Body of pancreas (tissue), 4 donors: ENCODE results near the gene IL17RE. TPM values are rescaled to one million over a fixed set of nuclear protein-coding genes. Genes with fewer than 3 reads are reported as not detected.
"Not testable (repeated sequence)": the region's sequence is repeated elsewhere in the genome, so short reads cannot be mapped to it uniquely, and the experiment has no call there.

Experiments
- ATAC-seq: fragments of 150-250 bp; one replicate; pipeline ENCODE4 v1.9.1; 2016
- DNase-seq, 4 donors: peaks; one replicate each; pipeline ENCODE4 v3.0.0-alpha.2; 2019
- H3K27ac ChIP-seq, 4 donors: fragments of 200-600 bp; sonication (generic); 1 replicate in 3 of 4; 2 replicates in 1 of 4; pipeline versions ENCODE4 v1.5.1 to v1.6.1; 2016 to 2019; ENCODE audit warnings: mild to moderate bottlenecking in 1 of 4, mixed read lengths in 1 of 4, moderate library complexity in 1 of 4
- H3K27me3 ChIP-seq, 2 donors: fragments of 200-600 bp; sonication (generic); one replicate each; pipeline ENCODE4 v1.6.0; 2016; ENCODE audit warnings: mild to moderate bottlenecking in 1 of 2
- H3K36me3 ChIP-seq, 2 donors: fragments of 200-600 bp; sonication (generic); replicated peaks in 1 of 2; 2 replicates each; pipeline ENCODE4 v1.5.1; 2016; ENCODE audit warnings: low read depth in 2 of 2; ENCODE audit not compliant: insufficient read depth in 1 of 2
- H3K4me1 ChIP-seq: fragments of 200-600 bp; sonication (generic); one replicate; pipeline ENCODE4 v1.6.0; 2016
- H3K4me3 ChIP-seq, 2 donors: fragments of 200-600 bp; sonication (generic); 1 replicate in 1 of 2; 2 replicates in 1 of 2; pipeline ENCODE4 v1.5.1; 2016 to 2019
- H3K9me3 ChIP-seq, 3 donors: fragments of 200-600 bp; sonication (generic); 1 replicate in 2 of 3; 2 replicates in 1 of 3; pipeline ENCODE4 v1.5.1; 2016
- POLR2A ChIP-seq, 3 donors: fragments of 450-650 bp; IDR thresholded peaks; one replicate each; pipeline ENCODE4 v1.6.1; 2016; ENCODE audit warnings: antibody characterized with exemption in 3 of 3, mild to moderate bottlenecking in 2 of 3
- WGBS, 2 donors: methylation state at CpG; one replicate each; pipeline ENCODE4 v1.1.5; 2017; 5-methylcytosine and 5-hydroxymethylcytosine counted together
- intact Hi-C: fragments of 100-400 bp; cut with DNase I; formaldehyde crosslinking; loops from one replicate; pipeline ENCODE4 v1.15.1; 2023
- total RNA-seq, 2 donors: library from RNA; depleted of rRNA; stranded (reverse); fragments of >200 nt; gene quantifications; one replicate each; pipeline ENCODE4 v1.1.0, GENCODE V29; 2016
- TF ChIP-seq, protein P1 (sequence below), 7 experiments: fragments of 450-650 bp in 4 of 7; fragments of 200-600 bp in 3 of 7; sonication (generic) in 3 of 7; IDR thresholded peaks; one replicate each; pipeline ENCODE4 v1.5.1; 2016 to 2019; ENCODE audit warnings: antibody characterized with exemption in 7 of 7

Gene IL17RE
- total RNA-seq, 2 donors from 2014 or later = 10.9 to 18.2 TPM

DNA sequence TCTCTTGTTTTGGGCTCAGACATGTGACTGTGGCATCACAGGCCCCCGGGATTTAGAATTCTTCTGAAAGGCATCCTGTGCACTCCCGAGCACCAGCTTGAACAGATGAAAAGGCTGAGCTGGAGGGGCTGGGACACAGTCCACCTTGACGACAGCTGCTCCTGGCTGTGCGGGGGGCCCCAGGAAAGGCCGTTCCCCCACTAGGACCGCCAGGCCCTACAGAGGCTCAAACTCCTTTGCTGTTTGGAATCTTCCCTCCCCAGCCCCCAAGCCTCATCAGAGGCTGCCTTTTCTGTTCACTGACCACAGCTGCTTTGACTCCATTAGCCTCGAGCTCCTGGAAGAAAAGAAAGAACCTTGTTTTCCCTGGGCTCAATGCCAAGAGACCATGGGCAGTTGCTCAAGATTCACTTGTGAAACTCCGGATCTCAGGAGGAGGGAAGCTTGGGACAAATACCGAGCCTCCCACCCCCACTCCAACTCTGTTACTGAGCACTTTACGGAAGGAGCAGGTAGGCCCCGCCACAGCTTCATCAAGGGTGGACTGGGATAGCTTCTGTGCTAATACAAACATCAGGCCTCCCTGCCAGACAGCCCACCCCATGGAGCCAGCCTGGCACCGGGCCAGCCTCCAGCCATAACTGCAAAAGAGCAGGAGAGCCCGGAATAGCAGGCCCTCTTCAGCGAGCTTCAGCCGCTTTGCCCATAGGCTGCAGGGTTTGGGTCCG lies 38.3 kb upstream of the IL17RE start:
- Histone ChIP-seq H3K4me1 (peaks cover 7% of the 10 kb centered on the region), H3K27me3 (no peaks in the 10 kb centered on the region), H3K4me3 (no peak overlapping the region), H3K36me3 (no peaks in the 10 kb centered on the region), H3K9me3 (no peaks in the 10 kb centered on the region), H3K27ac (no peak overlapping the region)
- WGBS, 2 donors = 63 to 78% methylated on average over 13 to 16 of the region's 16 CpGs
- DNase-seq (peak; percentile 21 to 57 (median 40)), ATAC-seq (no peak)
- TF ChIP-seq POLR2A (IDR thresholded peaks at IDR 0.05) = no peak
- TF ChIP-seq, protein P1, sequence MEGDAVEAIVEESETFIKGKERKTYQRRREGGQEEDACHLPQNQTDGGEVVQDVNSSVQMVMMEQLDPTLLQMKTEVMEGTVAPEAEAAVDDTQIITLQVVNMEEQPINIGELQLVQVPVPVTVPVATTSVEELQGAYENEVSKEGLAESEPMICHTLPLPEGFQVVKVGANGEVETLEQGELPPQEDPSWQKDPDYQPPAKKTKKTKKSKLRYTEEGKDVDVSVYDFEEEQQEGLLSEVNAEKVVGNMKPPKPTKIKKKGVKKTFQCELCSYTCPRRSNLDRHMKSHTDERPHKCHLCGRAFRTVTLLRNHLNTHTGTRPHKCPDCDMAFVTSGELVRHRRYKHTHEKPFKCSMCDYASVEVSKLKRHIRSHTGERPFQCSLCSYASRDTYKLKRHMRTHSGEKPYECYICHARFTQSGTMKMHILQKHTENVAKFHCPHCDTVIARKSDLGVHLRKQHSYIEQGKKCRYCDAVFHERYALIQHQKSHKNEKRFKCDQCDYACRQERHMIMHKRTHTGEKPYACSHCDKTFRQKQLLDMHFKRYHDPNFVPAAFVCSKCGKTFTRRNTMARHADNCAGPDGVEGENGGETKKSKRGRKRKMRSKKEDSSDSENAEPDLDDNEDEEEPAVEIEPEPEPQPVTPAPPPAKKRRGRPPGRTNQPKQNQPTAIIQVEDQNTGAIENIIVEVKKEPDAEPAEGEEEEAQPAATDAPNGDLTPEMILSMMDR (IDR thresholded peaks at IDR 0.05) = no peak
- intact Hi-C loops = no loop called here

DNA sequence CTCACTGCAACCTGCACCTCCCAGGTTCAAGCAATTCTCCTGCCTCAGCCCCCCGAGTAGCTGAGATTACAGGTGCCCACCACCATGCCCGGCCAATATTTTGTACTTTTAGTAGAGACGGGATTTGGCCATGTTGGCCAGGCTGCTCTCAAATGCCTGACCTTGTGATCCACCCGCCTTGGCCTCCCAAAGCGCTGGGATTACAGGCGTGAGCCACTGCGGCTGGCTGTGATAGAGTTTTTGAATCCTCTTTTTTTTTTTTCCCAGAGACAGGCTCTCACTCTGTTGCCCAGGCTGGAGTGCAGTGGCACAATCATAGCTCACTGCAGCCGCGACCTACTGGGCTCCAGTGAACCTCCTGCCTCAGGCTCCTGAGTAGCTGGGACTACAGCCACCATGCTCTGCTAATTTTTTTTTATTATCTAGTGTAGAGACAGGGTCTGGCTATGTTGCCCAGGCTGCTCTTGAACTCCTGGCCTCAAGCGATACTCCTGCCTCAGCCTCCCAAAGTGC lies 37.5 kb upstream of the IL17RE start:
- H3K4me3 ChIP-seq, H3K27me3 ChIP-seq, H3K36me3 ChIP-seq, DNase-seq, ATAC-seq, intact Hi-C loops, H3K27ac ChIP-seq, H3K9me3 ChIP-seq, H3K4me1 ChIP-seq: not testable (repeated sequence)
- 85 to 87% methylated on average over 9 to 10 of the region's 10 CpGs for whole genome bisulfite sequencing, 2 donors

DNA sequence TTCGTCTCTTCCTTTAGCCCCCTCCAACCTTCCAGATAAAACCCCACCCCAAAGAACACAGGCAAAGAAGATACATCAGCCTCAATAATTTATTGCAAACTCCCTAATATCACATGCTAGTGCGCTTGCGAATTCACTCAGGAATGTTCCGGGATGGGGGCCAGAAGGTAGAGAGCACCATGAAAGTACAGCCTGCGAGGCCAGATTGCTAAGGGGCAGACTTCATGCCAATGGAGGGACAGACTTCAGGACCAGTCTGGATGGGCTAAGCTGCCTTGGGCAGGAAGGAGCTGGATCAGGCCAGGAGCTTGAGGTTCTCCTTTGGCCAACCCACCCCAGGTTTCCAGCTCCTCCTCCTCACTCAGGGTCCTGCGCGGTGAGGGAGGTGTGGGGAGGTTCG lies 36.0 kb upstream of the IL17RE start:
- peaks cover 7% of the 10 kb centered on the region for H3K4me1 ChIP-seq
- WGBS, 2 donors = 80 to 91% methylated on average over 8 of the region's 8 CpGs
- TF ChIP-seq, protein P1 (IDR thresholded peaks at IDR 0.05) = no peak
- TF ChIP-seq POLR2A (IDR thresholded peaks at IDR 0.05) = no peak
- H3K27ac ChIP-seq = no peak overlapping the region
- H3K36me3 ChIP-seq = no peaks in the 10 kb centered on the region
- H3K27me3 ChIP-seq = no peaks in the 10 kb centered on the region
- H3K9me3 ChIP-seq = no peaks in the 10 kb centered on the region
- DNase-seq (no peak), ATAC-seq (no peak)
- intact Hi-C loops = no loop called here
- no peak overlapping the region for H3K4me3 ChIP-seq

DNA sequence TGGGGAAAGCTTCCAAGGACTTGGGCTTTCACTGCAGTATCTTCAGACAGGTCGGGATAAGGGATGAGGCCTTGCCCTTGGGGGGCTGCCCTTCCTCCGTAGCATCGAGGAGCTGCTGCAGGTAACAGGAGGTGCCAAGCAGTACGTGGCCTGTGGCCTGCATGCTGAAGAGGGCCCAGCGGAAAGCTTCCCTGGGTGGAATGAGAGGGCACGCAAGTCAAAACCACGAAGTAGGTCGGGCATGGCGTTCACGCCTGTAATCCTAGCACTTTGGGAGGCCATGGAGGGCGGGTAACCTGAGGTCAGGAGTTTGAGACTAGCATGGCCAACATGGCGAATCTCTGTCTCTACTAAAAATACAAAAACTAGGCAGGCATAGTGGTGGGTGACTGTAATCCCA lies 35.5 kb upstream of the IL17RE start:
- no peak overlapping the region for H3K27ac ChIP-seq
- TF ChIP-seq, protein P1 (IDR thresholded peaks at IDR 0.05) = no peak
- no peak for TF ChIP-seq POLR2A (IDR thresholded peaks at IDR 0.05)

DNA sequence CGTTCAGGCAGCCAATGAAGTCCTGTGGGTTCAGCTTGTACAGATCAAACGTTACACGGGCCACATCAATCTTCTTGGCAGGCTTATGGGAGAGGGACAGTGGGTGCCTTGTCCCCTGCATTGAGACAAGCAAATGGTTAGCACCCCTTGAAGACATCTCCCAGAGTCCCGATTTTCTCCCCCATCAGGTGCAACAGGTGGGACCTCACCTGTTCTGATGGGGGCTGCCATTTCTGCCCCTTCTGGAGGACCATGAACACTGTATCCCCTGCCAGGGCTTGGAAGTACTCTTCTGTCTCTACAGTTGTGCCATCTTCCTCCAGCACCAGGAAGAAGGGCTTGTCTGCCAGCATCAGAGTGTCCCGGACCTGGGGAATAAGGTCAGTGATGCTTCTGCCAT lies 32.7 kb upstream of the IL17RE start:
- no peak overlapping the region for H3K4me3 ChIP-seq
- intact Hi-C loops = no loop called here
- no peak for TF ChIP-seq POLR2A (IDR thresholded peaks at IDR 0.05)
- TF ChIP-seq, protein P1 (IDR thresholded peaks at IDR 0.05) = no peak
- no peaks in the 10 kb centered on the region for H3K4me1 ChIP-seq
- H3K36me3 ChIP-seq = no peaks in the 10 kb centered on the region
- H3K27me3 ChIP-seq = no peaks in the 10 kb centered on the region
- DNase-seq (no peak), ATAC-seq (no peak)
- 55 to 60% methylated on average over 1 to 5 of the region's 5 CpGs for WGBS, 2 donors
- H3K27ac ChIP-seq = no peak overlapping the region
- no peaks in the 10 kb centered on the region for H3K9me3 ChIP-seq

More for the DNA sequence above, 35.5 kb upstream of the IL17RE start:
- DNase-seq = no peak
- no peak overlapping the region for H3K4me3 ChIP-seq
- WGBS, 2 donors = 89 to 90% methylated on average over 9 to 12 of the region's 12 CpGs
- H3K4me1 ChIP-seq = peaks cover 7% of the 10 kb centered on the region
- no peaks in the 10 kb centered on the region for H3K27me3 ChIP-seq
- no peaks in the 10 kb centered on the region for H3K9me3 ChIP-seq
- H3K36me3 ChIP-seq = no peaks in the 10 kb centered on the region
- ATAC-seq = no peak
- intact Hi-C loops = no loop called here
